ENCODE data around the gene WDR27. TPM values are rescaled to one million over a fixed set of nuclear protein-coding genes. Genes with fewer than 3 reads are reported as not detected.

Gene WDR27
- total and polyA plus RNA-seq, 12 donors: 6.0 to 66.7 (median 27.7) TPM

- Histone ChIP-seq H3K4me3 (no peak overlapping the region), H3K4me1 (replicated peaks in 1 of 2) (peaks cover 10 to 34% of the 10 kb centered on the region in 2 donors), H3K27ac (no peak overlapping the region), H3K9me3 (replicated peaks in 1 of 3) (no peaks in the 10 kb centered on the region), H3K27me3 (no peaks in the 10 kb centered on the region), H3K36me3 (replicated peaks in 1 of 2) (peaks cover 0 to 14% of the 10 kb centered on the region in 2 donors)
- WGBS, 4 donors: 87 to 92% (median 89%) methylated on average over 3 of the region's 3 CpGs
- intact Hi-C loops (cut with DNase I): no loop called here
- DNase-seq: no peak
- TF ChIP-seq, protein P1, sequence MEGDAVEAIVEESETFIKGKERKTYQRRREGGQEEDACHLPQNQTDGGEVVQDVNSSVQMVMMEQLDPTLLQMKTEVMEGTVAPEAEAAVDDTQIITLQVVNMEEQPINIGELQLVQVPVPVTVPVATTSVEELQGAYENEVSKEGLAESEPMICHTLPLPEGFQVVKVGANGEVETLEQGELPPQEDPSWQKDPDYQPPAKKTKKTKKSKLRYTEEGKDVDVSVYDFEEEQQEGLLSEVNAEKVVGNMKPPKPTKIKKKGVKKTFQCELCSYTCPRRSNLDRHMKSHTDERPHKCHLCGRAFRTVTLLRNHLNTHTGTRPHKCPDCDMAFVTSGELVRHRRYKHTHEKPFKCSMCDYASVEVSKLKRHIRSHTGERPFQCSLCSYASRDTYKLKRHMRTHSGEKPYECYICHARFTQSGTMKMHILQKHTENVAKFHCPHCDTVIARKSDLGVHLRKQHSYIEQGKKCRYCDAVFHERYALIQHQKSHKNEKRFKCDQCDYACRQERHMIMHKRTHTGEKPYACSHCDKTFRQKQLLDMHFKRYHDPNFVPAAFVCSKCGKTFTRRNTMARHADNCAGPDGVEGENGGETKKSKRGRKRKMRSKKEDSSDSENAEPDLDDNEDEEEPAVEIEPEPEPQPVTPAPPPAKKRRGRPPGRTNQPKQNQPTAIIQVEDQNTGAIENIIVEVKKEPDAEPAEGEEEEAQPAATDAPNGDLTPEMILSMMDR (IDR thresholded peaks at IDR 0.05): peak in 1 of 6 experiments; percentile 11
- no peak for TF ChIP-seq POLR2A (IDR thresholded peaks at IDR 0.05)
These were observed 18.5 kb upstream of the WDR27 start for GRCh38 chr6:169720207-169720855.

- TF ChIP-seq, protein P1 (IDR thresholded peaks at IDR 0.05): no peak
- no peak for TF ChIP-seq POLR2A (IDR thresholded peaks at IDR 0.05)
- no peaks in the 10 kb centered on the region for H3K9me3 ChIP-seq (replicated peaks in 1 of 3)
- intact Hi-C loops (cut with DNase I): no loop called here
- WGBS, 4 donors: 71 to 81% (median 79%) methylated on average over 4 of the region's 4 CpGs
- no peak for DNase-seq
- no peak overlapping the region for H3K27ac ChIP-seq
- peaks cover 0 to 26% of the 10 kb centered on the region in 2 donors for H3K36me3 ChIP-seq (replicated peaks in 1 of 2)
- no peak overlapping the region for H3K4me3 ChIP-seq
- H3K27me3 ChIP-seq: no peaks in the 10 kb centered on the region
- H3K4me1 ChIP-seq (replicated peaks in 1 of 2): peaks cover 10 to 32% of the 10 kb centered on the region in 2 donors
These were observed 17.3 kb upstream of the WDR27 start for GRCh38 chr6:169719117-169719516.

DNA sequence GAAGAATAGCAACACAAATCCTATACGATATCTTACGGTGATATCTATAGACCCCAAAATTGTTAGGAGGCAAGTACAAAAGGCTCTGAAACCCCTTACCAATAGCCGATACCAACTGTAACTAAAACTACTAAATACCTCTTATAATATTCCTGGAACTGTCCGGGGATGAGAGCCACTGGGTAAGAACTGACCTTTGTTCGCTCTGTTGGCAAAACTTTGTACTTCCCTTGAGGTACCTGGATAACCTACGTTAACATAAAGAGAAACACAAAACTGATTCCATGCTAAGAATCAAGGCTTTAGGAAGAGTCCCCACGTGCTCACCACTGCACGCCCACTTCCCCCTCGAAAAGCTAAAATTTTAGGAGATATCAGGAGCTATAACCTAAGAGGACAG, 12.8 kb upstream of the WDR27 start:
- WGBS, 4 donors: 92 to 96% (median 95%) methylated on average over 9 of the region's 9 CpGs
- intact Hi-C loops (cut with DNase I): no loop called here
- H3K27ac ChIP-seq: no peak overlapping the region
- no peak for DNase-seq
- H3K4me1 ChIP-seq (replicated peaks in 1 of 2): peaks cover 0 to 2% of the 10 kb centered on the region in 2 donors
- no peaks in the 10 kb centered on the region for H3K27me3 ChIP-seq
- no peak for TF ChIP-seq POLR2A (IDR thresholded peaks at IDR 0.05)
- TF ChIP-seq, protein P1 (IDR thresholded peaks at IDR 0.05): no peak
- no peak overlapping the region for H3K4me3 ChIP-seq
- peaks cover 0 to 66% of the 10 kb centered on the region in 2 donors for H3K36me3 ChIP-seq (replicated peaks in 1 of 2)
- H3K9me3 ChIP-seq (replicated peaks in 1 of 3): no peaks in the 10 kb centered on the region

DNA sequence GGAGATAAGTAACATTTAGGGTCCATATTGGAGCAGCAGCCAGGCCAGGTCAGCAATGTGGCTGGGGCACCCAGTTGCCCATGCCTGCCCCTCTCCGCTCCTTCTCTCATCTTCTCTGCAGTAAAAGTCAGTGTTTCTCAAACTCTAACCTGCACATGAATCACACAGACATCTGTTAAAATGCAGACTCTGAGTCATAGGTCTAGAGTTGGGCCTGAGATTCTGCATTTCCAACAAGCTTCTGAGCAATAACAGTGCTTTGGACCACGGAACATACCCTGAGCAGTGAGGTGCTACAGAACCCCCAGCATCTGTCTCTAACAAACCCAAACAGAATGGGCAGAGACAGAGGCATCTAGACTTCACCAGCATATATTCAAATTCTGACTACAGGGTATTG, 12.3 kb upstream of the WDR27 start:
- Histone ChIP-seq H3K36me3 (replicated peaks in 1 of 2) (peaks cover 0 to 70% of the 10 kb centered on the region in 2 donors), H3K4me3 (no peak overlapping the region), H3K4me1 (replicated peaks in 1 of 2) (no peaks in the 10 kb centered on the region), H3K9me3 (replicated peaks in 1 of 3) (no peaks in the 10 kb centered on the region), H3K27ac (no peak overlapping the region), H3K27me3 (no peaks in the 10 kb centered on the region)
- 86 to 94% (median 90%) methylated on average over 2 of the region's 2 CpGs for WGBS, 4 donors
- TF ChIP-seq, protein P1 (IDR thresholded peaks at IDR 0.05): no peak
- no peak for TF ChIP-seq POLR2A (IDR thresholded peaks at IDR 0.05)
- intact Hi-C loops (cut with DNase I): no loop called here
- no peak for DNase-seq
